SU-DHL-6 (cell line): ENCODE results near the gene APC.

ENCODE experiments used
- H2AFZ ChIP-seq: fragments of 200-600 bp; sonication (generic); 2 replicates; pipeline ENCODE4 v1.6.1; 2014; ENCODE audit warnings: low read depth, mild to moderate bottlenecking, moderate library complexity, mixed read lengths, antibody characterized with exemption, low read length; ENCODE audit not compliant: severe bottlenecking
- H3F3A ChIP-seq: fragments of 200-600 bp; shearing (Covaris generic); 2 replicates; pipeline ENCODE4 v1.6.0; 2016; ENCODE audit warnings: antibody characterized with exemption, mild to moderate bottlenecking; ENCODE audit not compliant: insufficient read depth
- H3K27ac ChIP-seq: fragments of 200-600 bp; sonication (generic); 2 replicates; pipeline ENCODE4 v1.5.1; 2016; ENCODE audit warnings: low read depth, mild to moderate bottlenecking, low read length, moderate library complexity, mixed read lengths
- H3K27me3 ChIP-seq: fragments of 200-600 bp; sonication (generic), shearing (Covaris generic); 2 replicates; pipeline ENCODE4 v1.6.0; 2014; ENCODE audit warnings: mild to moderate bottlenecking, low read length
- H3K36me3 ChIP-seq: fragments of 200-600 bp; sonication (generic); 2 replicates; pipeline ENCODE4 v1.6.1; 2014; ENCODE audit warnings: mild to moderate bottlenecking, low read length, mixed read lengths
- H3K4me2 ChIP-seq: fragments of 300-600, 200-600 bp; shearing (Covaris generic), sonication (generic); 2 replicates; pipeline ENCODE4 v1.6.0; 2014; ENCODE audit warnings: low read length, low read depth, mild to moderate bottlenecking; ENCODE audit not compliant: poor library complexity, severe bottlenecking
- H3K4me3 ChIP-seq: fragments of 200-600 bp; sonication (generic); 2 replicates; pipeline ENCODE4 v1.5.1; 2014; ENCODE audit warnings: antibody characterized with exemption, low read length, mild to moderate bottlenecking, mixed read lengths; ENCODE audit not compliant: insufficient read depth, poor library complexity, severe bottlenecking
- H3K79me2 ChIP-seq: fragments of 200-600 bp; sonication (generic); 2 replicates; pipeline ENCODE4 v1.6.1; 2014; ENCODE audit warnings: mild to moderate bottlenecking, low read length, moderate library complexity; ENCODE audit not compliant: insufficient read depth
- H3K9ac ChIP-seq: fragments of 200-600 bp; sonication (generic); 2 replicates; pipeline ENCODE4 v1.7.0; 2014; ENCODE audit warnings: mild to moderate bottlenecking, low read length
- H3K9me2 ChIP-seq: fragments of 200-600 bp; sonication (generic); replicated peaks from 2 replicates; pipeline ENCODE4 v1.6.1; 2014; ENCODE audit warnings: low read length; ENCODE audit not compliant: insufficient read depth
- H3K9me3 ChIP-seq: fragments of 200-600 bp; sonication (generic); 2 replicates; pipeline ENCODE4 v1.6.1; 2014; ENCODE audit warnings: low read length, mixed read lengths; ENCODE audit not compliant: insufficient read depth
- H4K20me1 ChIP-seq: fragments of 200-600 bp; sonication (generic); 2 replicates; pipeline ENCODE4 v1.6.1; 2014; ENCODE audit warnings: low read depth, mild to moderate bottlenecking, antibody characterized with exemption, low read length, moderate library complexity, mixed read lengths
- CTCF ChIP-seq: fragments of 200-600 bp; sonication (generic); IDR thresholded peaks from one replicate; pipeline ENCODE4 v1.5.1; 2017; ENCODE audit warnings: antibody characterized with exemption, mild to moderate bottlenecking, low read length, moderate library complexity; ENCODE audit not compliant: insufficient read depth, poor library complexity, severe bottlenecking
- EZH2phosphoT487 ChIP-seq: fragments of 200-600 bp; sonication (generic), shearing (Covaris generic); conservative IDR thresholded peaks from 2 replicates; pipeline ENCODE4 v1.6.1; 2018; ENCODE audit warnings: mild to moderate bottlenecking, antibody characterized with exemption, low read length, moderate library complexity, mixed read lengths

Gene APC

DNA sequence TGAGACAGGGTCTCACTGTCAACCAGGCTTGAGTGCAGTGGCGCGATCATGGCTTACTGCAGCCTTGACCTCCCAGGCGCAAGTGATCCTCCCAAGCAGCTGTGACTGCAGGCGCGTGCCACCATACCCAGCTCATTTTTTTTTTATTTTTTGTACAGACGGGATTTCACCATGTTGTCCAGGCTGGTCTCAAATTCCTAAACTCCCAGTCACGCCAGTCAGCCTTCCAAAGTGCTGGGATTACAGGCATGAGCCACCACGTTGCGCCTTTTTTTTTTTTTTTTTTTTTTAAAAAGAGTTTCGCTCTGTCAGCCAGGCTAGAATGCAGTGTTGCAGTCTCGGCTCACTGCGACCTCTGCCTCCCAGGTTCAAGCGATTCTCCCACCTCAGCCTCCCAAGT is 96.3 kb downstream of the APC start:
- H3F3A ChIP-seq: no peaks in the 10 kb centered on the region
- no peak overlapping the region for H3K27ac ChIP-seq
- no peak overlapping the region for H2AFZ ChIP-seq
- no peak for TF ChIP-seq CTCF
- TF ChIP-seq EZH2phosphoT487: no peak
- H3K4me3 ChIP-seq: no peak overlapping the region
- peaks cover 18% of the 10 kb centered on the region; the same call in 1 of the 2 replicates for H3K36me3 ChIP-seq
- no peaks in the 10 kb centered on the region for H4K20me1 ChIP-seq
- H3K27me3 ChIP-seq: no peaks in the 10 kb centered on the region
- H3K9ac ChIP-seq: no peak overlapping the region
- H3K79me2 ChIP-seq: no peaks in the 10 kb centered on the region
- no peaks in the 10 kb centered on the region for H3K9me2 ChIP-seq
- H3K4me2 ChIP-seq: no peak overlapping the region
- no peaks in the 10 kb centered on the region for H3K9me3 ChIP-seq

DNA sequence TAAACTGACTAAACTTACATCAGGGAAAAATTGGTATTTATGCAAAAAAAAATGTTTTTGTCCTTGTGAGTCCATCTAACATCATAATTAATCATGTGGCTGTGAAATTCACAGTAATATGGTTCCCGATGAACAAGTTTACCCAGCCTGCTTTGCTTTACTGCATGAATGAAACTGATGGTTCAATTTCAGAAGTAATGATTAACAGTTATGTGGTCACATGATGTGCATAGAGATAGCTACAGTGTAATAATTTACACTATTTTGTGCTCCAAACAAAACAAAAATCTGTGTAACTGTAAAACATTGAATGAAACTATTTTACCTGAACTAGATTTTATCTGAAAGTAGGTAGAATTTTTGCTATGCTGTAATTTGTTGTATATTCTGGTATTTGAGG is 106.8 kb downstream of the APC start:
- Histone ChIP-seq H3K9me3 (no peaks in the 10 kb centered on the region), H3F3A (peaks cover 16% of the 10 kb centered on the region; the same call in 1 of the 2 replicates), H3K4me3 (no peak overlapping the region), H3K27ac (no peak overlapping the region), H2AFZ (no peak overlapping the region), H4K20me1 (no peaks in the 10 kb centered on the region), H3K27me3 (no peaks in the 10 kb centered on the region), H3K4me2 (no peak overlapping the region), H3K79me2 (no peaks in the 10 kb centered on the region), H3K36me3 (no peaks in the 10 kb centered on the region), H3K9ac (no peak overlapping the region), H3K9me2 (no peaks in the 10 kb centered on the region)
- TF ChIP-seq CTCF (no peak), EZH2phosphoT487 (no peak)

DNA sequence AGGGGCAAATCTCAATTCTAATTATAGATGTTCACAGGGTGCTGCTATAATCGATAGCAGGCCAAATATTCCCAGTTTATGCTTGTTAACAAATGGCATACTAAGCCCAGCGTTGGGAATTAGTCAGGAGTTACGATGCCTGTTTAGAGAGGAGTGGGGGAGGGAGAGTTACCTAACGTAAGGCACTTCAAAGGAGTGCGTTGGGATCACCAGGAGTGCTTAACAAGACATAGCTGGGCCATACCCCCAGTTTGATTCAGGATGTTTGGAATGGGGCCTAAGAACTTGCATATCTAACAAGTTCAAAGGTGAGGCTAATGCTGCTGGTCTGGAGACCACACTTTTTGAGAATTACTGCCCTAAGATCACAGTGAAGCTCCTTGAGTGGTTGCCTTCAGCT is 108.9 kb downstream of the APC start:
- no peaks in the 10 kb centered on the region for H3K9me3 ChIP-seq
- H3K36me3 ChIP-seq: no peaks in the 10 kb centered on the region
- no peaks in the 10 kb centered on the region for H3K79me2 ChIP-seq
- no peak for TF ChIP-seq CTCF
- TF ChIP-seq EZH2phosphoT487: no peak
- H3F3A ChIP-seq: peaks cover 16% of the 10 kb centered on the region; the same call in 1 of the 2 replicates
- no peak overlapping the region for H3K9ac ChIP-seq
- no peak overlapping the region for H3K27ac ChIP-seq
- H3K9me2 ChIP-seq: no peaks in the 10 kb centered on the region
- no peak overlapping the region for H3K4me3 ChIP-seq
- H3K4me2 ChIP-seq: no peak overlapping the region
- no peaks in the 10 kb centered on the region for H3K27me3 ChIP-seq
- H4K20me1 ChIP-seq: no peaks in the 10 kb centered on the region
- no peak overlapping the region for H2AFZ ChIP-seq
